Hepatocyte (in vitro differentiated cells): Measurements from ENCODE around the gene MBTPS1. TPM values are rescaled to one million over a fixed set of nuclear protein-coding genes. Genes with fewer than 3 reads are reported as not detected.

ENCODE experiments used
- DNase-seq: peaks from one replicate; pipeline ENCODE4 v3.0.0-alpha.2; 2016; ENCODE audit warnings: low spot score
- H2AFZ ChIP-seq: fragments of 200-600 bp; sonication (generic); 2 replicates; pipeline ENCODE4 v1.6.0; 2016; ENCODE audit warnings: antibody characterized with exemption, mild to moderate bottlenecking
- H3K27ac ChIP-seq: fragments of 200-600 bp; sonication (generic); 2 replicates; pipeline ENCODE4 v1.5.1; 2016; ENCODE audit warnings: mild to moderate bottlenecking
- H3K27me3 ChIP-seq: fragments of 200-600 bp; sonication (generic); 2 replicates; pipeline ENCODE4 v1.6.1; 2016
- H3K36me3 ChIP-seq: fragments of 200-600 bp; sonication (generic); replicated peaks from 2 replicates; pipeline ENCODE4 v1.5.1; 2016; ENCODE audit warnings: low read depth; ENCODE audit not compliant: insufficient read depth
- H3K4me1 ChIP-seq: fragments of 200-600 bp; sonication (generic); 2 replicates; pipeline ENCODE4 v1.5.1; 2016; ENCODE audit warnings: mild to moderate bottlenecking, moderate library complexity; ENCODE audit not compliant: insufficient read depth
- H3K4me2 ChIP-seq: fragments of 200-600 bp; sonication (generic); 2 replicates; pipeline ENCODE4 v1.6.0; 2016
- H3K4me3 ChIP-seq: fragments of 200-600 bp; sonication (generic); 2 replicates; pipeline ENCODE4 v1.5.1; 2016; ENCODE audit warnings: mild to moderate bottlenecking
- H3K79me2 ChIP-seq: fragments of 200-600 bp; sonication (generic); 2 replicates; pipeline ENCODE4 v1.6.0; 2017; ENCODE audit warnings: mild to moderate bottlenecking
- H3K9me2 ChIP-seq: fragments of 200-600 bp; sonication (generic); replicated peaks from 2 replicates; pipeline ENCODE4 v1.6.0; 2017; ENCODE audit warnings: mild to moderate bottlenecking; ENCODE audit not compliant: insufficient read depth
- H3K9me3 ChIP-seq: fragments of 200-600 bp; sonication (generic); 2 replicates; pipeline ENCODE4 v1.5.1; 2016; ENCODE audit warnings: low read depth, mild to moderate bottlenecking
- H4K20me1 ChIP-seq: fragments of 200-600 bp; sonication (generic); 2 replicates; pipeline ENCODE4 v1.6.0; 2016; ENCODE audit warnings: mild to moderate bottlenecking; ENCODE audit not compliant: insufficient read depth, poor library complexity, severe bottlenecking
- EZH2 ChIP-seq: fragments of 200-600 bp; sonication (generic); IDR thresholded peaks from 2 replicates; pipeline ENCODE4 v1.6.1; 2016; ENCODE audit warnings: antibody characterized with exemption, mild to moderate bottlenecking, borderline replicate concordance
- EZH2phosphoT487 ChIP-seq: fragments of 200-600 bp; sonication (generic); IDR thresholded peaks from one replicate; pipeline ENCODE4 v1.6.1; 2018; ENCODE audit warnings: antibody characterized with exemption, mild to moderate bottlenecking, low read depth, moderate library complexity; ENCODE audit not compliant: unreplicated experiment, severe bottlenecking
- WGBS: methylation state at CpG from one replicate; pipeline ENCODE4 v1.1.6; 2016; ENCODE audit warnings: low lambda C conversion rate; ENCODE audit errors: missing lambda C conversion rate; 5-methylcytosine and 5-hydroxymethylcytosine counted together
- polyA plus RNA-seq: library from polyadenylated mRNA; unstranded; fragments of >200 nt; fragmentation: Nextera tagmentation; extraction: Ambion mirVana; gene quantifications from 2 replicates; pipeline ENCODE4 v1.2.1, GENCODE V29; 2016
- total RNA-seq: library from RNA; depleted of rRNA; stranded (reverse); fragments of >200 nt; gene quantifications from 2 replicates; pipeline ENCODE4 v1.2.3, GENCODE V29; 2014
- TF ChIP-seq, protein P1 (sequence below): fragments of 200-600 bp; sonication (generic); IDR thresholded peaks from 2 replicates; pipeline ENCODE4 v1.5.1; 2016; ENCODE audit warnings: antibody characterized with exemption, mild to moderate bottlenecking; ENCODE audit not compliant: poor library complexity

Gene MBTPS1
- total and polyA plus RNA-seq, 2 experiments from 2014 or later, result 65.9 to 76.8 TPM

DNA sequence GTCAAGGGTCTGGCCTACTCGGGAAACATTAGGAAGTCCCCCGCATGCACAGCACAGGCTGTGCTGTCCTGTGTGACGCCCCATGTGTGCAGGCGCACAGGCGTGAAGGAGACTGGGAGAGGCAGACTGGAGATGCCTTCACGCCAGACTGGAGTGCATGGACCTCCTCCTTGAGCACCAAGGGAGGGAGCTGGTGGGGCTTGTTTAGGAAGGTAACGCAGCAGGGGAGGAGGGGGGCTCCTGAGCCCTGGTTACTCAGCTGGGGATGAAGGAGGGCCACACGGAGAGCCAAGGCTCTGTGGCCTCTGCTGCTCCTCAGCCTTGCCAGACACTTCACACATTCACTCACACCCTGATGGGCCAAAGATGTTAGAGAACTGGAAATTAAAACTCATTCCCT, 20.5 kb upstream of the MBTPS1 start:
- Histone ChIP-seq H4K20me1 (peaks cover 3% of the 10 kb centered on the region), H3K79me2 (peaks cover 88% of the 10 kb centered on the region), H3K4me1 (peaks cover 10% of the 10 kb centered on the region), H3K36me3 (no peaks in the 10 kb centered on the region), H3K9me3 (no peaks in the 10 kb centered on the region), H2AFZ (no peak overlapping the region), H3K27ac (no peak overlapping the region), H3K9me2 (no peaks in the 10 kb centered on the region), H3K4me3 (no peak overlapping the region), H3K27me3 (no peaks in the 10 kb centered on the region), H3K4me2 (no peak overlapping the region)
- TF ChIP-seq EZH2phosphoT487, result no peak
- no peak for TF ChIP-seq EZH2
- TF ChIP-seq, protein P1, sequence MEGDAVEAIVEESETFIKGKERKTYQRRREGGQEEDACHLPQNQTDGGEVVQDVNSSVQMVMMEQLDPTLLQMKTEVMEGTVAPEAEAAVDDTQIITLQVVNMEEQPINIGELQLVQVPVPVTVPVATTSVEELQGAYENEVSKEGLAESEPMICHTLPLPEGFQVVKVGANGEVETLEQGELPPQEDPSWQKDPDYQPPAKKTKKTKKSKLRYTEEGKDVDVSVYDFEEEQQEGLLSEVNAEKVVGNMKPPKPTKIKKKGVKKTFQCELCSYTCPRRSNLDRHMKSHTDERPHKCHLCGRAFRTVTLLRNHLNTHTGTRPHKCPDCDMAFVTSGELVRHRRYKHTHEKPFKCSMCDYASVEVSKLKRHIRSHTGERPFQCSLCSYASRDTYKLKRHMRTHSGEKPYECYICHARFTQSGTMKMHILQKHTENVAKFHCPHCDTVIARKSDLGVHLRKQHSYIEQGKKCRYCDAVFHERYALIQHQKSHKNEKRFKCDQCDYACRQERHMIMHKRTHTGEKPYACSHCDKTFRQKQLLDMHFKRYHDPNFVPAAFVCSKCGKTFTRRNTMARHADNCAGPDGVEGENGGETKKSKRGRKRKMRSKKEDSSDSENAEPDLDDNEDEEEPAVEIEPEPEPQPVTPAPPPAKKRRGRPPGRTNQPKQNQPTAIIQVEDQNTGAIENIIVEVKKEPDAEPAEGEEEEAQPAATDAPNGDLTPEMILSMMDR, result no peak
- 94% methylated on average over 7 of the region's 8 CpGs for WGBS
- DNase-seq, result no peak

DNA sequence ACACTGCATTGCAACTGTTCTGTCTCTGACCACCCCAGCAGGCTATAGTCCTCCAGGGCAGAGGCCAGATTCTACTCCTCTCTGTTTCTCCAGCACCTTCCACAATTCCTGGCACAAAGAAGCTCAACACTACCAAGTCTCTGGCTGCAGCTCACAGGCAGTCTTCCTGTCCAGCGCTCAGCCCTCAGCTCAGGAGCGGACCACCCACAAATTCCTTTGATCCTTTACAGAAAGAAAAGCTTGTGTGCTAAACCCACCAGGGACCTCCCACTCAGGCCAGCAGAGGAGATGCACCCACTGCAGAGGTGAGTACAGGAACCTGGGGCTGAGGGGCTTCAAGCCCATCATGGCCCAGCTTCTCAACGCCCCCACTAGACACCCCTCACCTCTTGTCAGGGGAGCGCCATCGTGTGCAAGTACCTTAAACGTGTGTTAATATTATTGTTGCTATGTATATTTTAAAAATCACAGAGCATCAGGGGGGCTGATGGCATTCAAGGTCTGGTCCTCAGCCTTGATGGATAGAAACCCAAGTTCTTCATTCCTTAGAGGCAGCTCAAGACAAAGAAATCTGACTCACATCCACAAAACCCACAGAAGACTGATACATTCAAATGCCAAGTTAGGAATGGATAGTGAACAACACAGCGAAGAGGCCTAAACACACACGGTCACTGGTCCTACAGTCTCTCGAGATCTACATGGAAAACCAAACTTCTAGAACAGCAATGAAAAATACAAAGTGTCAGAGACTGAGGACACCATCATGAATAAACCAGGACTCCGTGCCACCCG, 19.8 kb upstream of the MBTPS1 start:
- Histone ChIP-seq H3K9me2 (no peaks in the 10 kb centered on the region), H3K4me3 (no peak overlapping the region), H3K27me3 (no peaks in the 10 kb centered on the region), H3K4me2 (no peak overlapping the region), H3K27ac (no peak overlapping the region), H2AFZ (no peak overlapping the region), H3K79me2 (peaks cover 85% of the 10 kb centered on the region), H3K4me1 (peaks cover 10% of the 10 kb centered on the region), H3K36me3 (no peaks in the 10 kb centered on the region), H4K20me1 (peaks cover 3% of the 10 kb centered on the region), H3K9me3 (no peaks in the 10 kb centered on the region)
- no peak for DNase-seq
- WGBS, result 85% methylated on average over 11 of the region's 11 CpGs
- no peak for TF ChIP-seq EZH2phosphoT487
- TF ChIP-seq, protein P1, result no peak
- no peak for TF ChIP-seq EZH2

DNA sequence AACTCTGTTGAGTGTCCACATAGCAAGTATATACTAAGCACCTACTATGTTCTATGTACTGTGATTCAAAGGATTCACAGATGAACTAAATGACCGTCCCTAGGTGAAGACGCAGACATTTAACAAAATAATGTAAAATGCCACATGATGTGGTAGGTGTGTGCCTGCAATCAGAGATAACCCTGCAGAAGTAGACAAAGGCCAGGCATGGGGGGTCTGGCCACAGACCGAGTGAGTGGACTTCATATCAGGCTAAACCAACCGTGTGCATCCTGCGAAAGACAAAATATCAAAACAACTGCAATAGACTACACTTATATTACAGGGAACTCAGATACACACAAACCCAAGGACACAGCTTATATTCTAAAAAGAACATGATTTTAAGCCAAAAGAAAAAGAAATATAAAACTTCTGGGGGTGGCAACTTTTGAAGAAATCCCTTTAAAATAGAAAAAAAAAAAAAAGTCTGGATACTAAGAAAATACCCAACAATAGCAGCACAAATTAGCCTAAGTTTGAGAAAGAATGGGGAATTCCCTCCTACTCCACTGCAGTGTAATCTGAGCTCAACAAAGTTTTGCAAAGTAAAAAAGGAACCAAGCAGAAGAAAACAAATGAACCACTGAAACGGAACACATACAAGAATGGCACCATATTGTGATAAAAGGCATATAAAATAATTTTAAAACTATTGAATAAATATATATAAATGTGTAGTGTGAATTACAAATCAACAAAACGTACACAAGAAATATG, 16.0 kb upstream of the MBTPS1 start:
- H3K27me3 ChIP-seq, result no peaks in the 10 kb centered on the region
- no peak overlapping the region for H3K27ac ChIP-seq
- no peak for DNase-seq
- no peak overlapping the region for H3K4me2 ChIP-seq
- H3K36me3 ChIP-seq, result no peaks in the 10 kb centered on the region
- peaks cover 3% of the 10 kb centered on the region for H4K20me1 ChIP-seq
- H3K4me1 ChIP-seq, result no peaks in the 10 kb centered on the region
- H3K4me3 ChIP-seq, result no peak overlapping the region
- H3K9me2 ChIP-seq, result no peaks in the 10 kb centered on the region
- H3K79me2 ChIP-seq, result peaks cover 52% of the 10 kb centered on the region
- no peak overlapping the region for H2AFZ ChIP-seq
- H3K9me3 ChIP-seq, result no peaks in the 10 kb centered on the region
- WGBS, result 88% methylated on average over 7 of the region's 7 CpGs
- TF ChIP-seq EZH2 (no peak), EZH2phosphoT487 (no peak)
- TF ChIP-seq, protein P1, result no peak
